RKO (cell line): Measurements from ENCODE around the gene C16orf82.

Experiments
- DNase-seq: peaks from one replicate; pipeline ENCODE4 v3.0.0-alpha.2; 2016; ENCODE audit warnings: low spot score

C16orf82 gene

DNA sequence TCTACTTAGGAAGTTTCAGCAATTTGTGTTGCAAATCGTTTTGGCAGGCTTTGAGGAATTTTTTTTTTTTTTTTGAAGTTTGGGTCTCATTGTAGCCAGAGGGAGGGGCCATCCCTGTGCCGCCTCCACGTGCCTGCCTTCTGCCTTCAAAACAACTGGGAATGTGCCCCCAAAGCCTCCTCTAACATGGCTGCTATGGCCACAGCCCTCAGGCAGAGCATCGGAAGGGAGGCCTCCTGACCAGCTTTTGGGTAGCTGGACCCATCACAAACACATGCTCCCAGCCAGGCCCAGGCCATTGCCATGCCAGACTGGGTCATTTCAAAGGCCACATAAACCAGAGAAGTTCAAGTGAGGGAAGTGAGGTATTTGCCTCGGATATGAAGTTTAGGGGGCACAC is 21.5 kb downstream of the C16orf82 start:
- no peak for DNase-seq

DNA sequence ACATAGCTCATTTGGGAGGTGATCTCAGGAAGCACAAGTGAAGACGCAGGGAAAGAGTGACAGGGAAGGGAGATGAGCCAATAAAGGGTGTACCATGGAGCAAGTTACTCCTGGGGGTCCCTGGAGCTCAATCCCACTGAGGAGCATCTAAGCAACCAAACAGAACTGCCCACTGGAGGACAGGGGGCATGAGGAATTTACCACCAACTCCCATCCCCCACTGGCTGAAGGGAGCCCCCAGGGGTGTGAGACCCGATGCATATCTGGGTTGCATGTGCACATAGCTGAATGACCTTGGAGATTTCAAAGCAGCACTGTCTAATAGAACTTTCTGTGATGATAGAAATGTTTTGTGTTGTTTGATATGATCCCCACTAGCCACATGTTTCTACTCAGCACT is 29.6 kb downstream of the C16orf82 start:
- DNase-seq: no peak

GRCh38 chr16:27097800-27098230 is 31.1 kb downstream of the C16orf82 start:
- DNase-seq: no peak

DNA sequence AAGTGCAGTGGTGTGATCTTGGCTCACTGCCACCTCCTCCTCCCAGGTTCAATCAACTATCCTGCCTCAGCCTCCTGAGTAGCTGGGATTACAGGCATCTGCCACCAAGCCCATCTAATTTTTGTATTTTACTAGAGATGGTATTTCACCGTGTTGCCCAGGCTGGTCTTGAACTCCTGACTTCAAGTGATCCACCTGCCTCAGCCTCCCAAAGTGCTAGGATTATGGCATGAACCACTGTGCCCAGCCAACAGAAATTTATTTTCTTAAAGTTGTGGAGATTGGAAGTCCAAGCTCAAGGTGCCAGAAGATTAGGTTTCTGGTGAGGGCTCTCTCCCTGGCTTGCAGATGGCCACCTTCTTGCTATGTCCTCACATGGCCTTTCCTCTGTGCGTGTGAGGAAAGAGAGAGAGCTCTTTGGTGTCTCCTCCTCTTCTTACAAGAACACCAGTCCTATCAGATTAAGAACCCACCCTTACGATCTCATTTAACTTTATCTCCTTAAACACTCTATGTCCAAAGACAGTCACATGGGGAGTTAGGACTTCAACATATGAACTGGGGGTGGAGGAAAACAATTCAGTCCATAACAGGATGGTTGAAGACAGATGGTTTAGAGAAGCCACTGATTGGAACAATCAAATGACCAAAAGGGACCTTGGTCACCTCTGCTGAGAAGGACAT is 31.8 kb downstream of the C16orf82 start:
- DNase-seq: no peak

DNA sequence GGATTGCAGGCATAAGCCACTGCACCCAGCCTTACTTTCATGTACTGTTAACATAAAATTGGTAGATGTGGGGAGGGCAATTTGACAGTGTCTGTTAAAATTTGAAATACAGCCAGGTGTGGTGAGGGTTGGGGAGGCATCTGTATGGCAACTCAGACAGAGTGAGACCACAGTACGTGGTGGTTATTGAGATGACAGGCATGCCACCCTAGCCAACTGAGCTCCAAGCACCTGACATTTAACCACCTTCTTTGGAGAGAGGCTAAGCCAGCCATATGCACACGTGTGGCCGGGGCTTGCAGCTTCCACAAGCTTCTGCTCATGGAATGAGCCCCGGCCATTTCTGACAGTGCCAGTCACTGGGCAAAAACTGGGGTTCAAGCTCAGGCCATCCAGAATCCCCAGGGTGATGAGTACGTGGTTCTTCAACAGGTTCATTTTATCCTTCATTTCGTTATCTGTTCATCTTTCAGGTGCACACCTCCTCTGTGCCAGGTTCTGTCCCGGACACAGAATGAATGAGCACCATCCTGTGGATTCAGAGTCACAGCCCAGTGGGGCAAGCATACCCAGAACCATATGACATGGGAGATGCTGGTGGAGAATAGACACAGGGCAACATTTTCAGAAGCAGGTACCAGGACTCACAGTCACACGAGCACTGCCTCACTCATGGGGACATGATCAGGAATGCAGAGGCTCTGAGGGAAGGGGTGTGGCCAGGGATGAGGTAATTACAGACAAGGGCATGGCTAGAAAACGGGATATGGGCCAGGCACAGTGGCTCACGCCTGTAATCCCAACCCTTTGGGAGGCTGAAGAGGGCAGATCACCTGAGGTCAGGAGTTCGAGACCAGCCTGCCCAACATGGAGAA is 36.2 kb downstream of the C16orf82 start:
- no peak for DNase-seq

DNA sequence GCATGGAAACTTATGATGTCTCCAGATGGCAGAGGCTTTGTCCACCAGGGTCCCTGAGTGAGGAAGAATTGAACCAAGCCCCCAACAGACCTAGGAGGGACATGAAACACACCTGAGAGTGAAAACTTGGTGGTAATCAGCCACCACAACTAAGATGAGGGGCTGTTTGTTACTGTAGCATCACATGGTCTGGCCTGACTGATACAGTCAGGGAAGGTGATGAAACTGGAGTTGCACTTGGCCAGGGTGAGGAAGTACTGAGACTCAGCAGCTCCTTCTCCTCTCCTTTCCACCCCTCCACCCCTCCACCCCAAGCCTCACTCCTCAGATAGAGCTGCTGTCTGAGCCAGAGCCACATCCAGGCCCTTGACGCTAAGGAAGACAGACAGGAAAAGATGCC is 37.2 kb downstream of the C16orf82 start:
- no peak for DNase-seq

- no peak for DNase-seq
Measured at GRCh38 chr16:27106305-27106704, 39.6 kb downstream of the C16orf82 start.

- no peak for DNase-seq
Measured at GRCh38 chr16:27107185-27107592, 40.5 kb downstream of the C16orf82 start.

- no peak for DNase-seq
Measured at GRCh38 chr16:27108051-27108770, 41.5 kb downstream of the C16orf82 start.

DNA sequence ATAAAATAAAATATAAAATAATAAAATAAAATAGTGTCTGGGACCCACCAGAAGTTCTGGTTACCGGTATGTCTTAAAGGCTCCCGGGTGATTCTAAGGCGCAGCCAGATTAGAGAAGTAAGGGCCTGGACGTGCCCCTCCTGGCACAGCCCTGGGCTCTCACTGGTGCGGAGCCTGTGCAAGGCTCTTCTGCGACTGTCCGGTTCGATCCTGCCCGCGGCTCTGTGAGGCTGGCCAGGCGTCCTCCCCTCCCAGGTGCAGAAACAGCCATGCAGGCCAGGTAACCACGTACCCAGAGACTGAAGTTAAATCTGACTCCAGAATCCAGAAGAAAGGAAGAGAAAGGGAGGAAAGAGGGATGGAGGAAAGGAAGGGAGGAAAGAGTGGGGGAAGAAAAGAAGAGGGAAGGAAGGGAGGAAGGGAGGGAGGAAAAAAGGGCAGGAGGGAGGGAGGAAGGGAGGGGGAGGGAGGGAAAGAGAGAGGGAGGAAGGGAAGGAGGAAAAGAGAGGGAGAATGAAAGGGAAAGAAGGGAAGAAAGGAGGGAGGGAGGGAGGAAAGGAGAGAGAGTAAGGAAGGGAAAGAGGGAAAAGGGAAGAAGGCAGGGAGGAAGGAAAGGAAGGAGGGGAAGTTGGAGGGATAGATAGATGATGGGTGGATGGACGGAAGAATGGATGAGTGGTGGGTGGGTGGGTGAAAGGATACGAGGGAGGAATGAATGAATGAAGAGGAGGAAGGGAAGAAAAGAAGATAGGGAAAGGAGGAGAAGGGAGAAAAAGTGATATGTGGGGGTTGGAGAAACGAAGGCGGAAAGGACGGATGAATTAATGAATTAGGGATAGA is 42.3 kb downstream of the C16orf82 start:
- no peak for DNase-seq

DNA sequence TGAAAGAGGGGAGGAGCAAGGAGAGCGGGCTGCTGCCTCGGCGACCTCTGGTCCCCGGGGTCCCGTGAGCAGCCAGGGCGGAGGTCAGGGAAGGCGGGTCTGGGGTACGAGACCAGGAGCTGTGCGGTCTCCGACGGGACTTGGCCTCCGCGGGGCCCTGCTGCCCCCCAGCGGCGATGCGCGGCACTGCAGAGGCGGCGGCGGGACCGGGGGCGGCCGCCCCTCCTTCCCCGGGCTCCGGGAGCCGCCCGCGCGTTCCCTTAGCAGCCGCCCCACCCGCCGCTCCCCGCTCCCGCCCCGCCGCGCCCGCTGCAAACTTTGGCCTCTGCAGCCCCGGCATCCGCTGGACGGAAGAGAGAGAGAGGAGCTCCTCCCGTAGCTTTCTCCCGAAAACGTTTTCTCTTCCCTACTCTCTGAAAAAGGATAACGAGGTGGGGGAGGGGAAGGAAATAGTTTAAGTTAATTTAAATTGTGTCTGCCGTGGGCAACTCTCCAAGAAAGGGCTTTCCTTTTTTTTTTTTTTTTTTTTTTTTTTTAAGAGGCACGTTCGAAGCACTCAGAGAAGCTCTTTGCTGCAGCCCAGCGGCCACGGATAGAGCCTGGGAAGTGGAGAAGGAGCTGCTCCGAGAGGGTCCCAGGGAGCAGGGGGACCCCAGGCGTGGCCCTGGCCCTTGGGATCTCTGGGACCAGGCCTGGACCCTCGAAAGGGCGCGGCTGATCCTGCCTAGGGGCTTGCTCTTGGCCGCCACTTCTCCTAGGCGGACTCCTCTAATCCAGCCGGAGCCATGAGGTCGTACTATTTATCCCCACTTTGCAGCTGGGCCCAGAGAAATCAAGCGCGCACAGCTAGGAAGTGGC is 43.2 kb downstream of the C16orf82 start:
- peak; percentile 57 for DNase-seq

DNA sequence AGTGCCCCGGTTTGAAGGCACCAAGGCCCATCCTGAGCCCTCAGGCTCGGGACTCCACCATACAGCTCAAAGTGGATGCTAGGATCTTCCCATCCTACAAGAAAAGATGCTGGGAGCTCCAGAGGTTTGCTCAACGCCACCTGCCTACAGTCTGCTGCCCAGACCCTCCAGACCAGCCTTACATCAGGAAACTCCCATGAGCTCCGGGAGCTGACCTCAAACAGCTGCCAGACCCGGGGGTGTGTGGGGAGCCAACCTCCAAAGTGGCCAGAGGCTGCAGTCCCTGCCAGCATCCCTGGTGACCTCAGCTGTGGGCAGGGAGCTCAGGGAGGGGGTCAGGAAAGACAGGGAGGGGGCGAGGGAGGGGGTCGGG is 43.8 kb downstream of the C16orf82 start:
- no peak for DNase-seq

DNA sequence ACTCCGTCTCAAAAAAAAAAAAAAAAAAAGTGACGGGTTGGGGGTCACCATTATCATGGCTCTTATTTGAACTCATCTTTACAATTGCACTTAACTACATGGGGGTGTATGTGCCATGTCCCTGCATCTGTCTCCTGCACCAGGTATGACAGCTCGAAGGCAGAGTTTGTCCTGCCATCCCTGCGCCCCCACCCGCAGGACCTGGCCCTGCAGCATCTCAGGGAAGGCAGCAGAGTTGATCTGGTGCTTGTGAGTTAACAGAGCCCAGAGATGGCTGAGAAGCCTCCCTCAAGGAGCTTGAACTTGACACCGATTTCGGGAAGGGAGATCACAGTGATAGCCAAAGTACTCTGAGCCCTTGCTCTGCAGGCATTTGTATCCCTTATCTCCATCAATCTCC is 44.8 kb downstream of the C16orf82 start:
- DNase-seq: no peak

DNA sequence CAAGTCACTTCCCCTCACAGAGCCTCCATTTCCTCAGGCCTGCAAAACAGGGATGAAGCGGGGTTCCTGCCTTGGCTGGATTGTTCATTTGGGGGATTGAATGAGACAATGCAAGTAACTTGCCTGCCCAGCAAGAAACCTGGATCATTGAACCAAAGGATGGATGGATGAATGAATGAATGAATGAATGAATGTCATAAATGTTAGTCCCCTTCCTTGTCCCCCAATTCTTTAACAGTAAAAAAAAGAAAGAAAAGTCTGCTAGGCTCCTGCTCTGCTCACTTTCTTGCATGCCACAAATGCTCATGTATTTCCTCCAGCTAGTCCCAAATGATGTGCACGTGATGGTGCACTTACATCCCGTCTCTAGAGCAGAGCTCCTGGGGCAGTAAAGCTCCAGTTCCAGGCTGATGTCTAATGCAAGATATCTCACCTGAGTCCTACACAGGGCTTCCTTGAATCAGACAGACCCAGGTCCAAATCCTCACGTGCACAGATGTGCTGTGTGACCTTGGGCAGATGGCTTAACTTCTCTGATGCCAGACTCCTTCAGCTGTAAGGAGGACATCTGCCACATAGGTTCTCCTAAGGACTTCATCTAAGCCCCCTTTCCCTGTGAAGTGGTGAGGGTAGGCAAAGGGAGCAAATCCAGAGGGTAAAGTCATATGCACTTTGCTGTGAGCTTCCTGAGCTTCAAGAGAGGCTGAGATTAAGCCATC is 45.5 kb downstream of the C16orf82 start:
- DNase-seq: no peak

DNA sequence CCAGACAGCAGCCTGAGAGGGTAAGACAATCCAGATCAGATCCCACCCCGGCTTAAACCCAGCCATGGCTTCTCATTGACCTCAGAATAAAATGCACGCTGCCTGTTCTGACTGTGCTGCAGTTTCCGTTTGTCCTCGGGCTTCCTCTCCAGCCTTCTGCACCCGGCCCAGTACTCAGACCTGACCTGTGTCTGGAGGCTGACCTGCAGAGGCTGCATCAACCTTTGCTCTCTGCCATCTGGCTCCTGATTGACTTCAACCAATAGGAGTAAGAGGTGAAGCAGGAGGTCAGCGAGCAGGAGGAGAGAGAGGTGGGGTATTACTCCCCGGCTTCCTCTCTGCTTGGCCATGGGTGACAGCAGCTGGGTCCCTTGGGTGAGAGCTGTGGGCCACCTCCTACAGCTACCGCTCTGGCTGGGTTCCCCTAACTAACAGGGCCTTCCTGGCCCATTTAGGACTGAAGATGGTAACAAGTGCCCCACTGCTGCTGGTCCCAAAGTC is 46.7 kb downstream of the C16orf82 start:
- DNase-seq: no peak

- DNase-seq: no peak
Measured at GRCh38 chr16:27114006-27114405, 47.3 kb downstream of the C16orf82 start.

- no peak for DNase-seq
Measured at GRCh38 chr16:27118526-27118925, 51.8 kb downstream of the C16orf82 start.
